HG02938 (cell line): Measurements from ENCODE around the gene DNAAF5.
"Not testable (repeated sequence)": the region's sequence is repeated elsewhere in the genome, so short reads cannot be mapped to it uniquely, and the experiment has no call there.

Experiments used
- ATAC-seq: cut with Tn5 transposase; IDR thresholded peaks from one replicate; pipeline ENCODE4 v1.9.1; 2021; ENCODE audit warnings: mild to moderate bottlenecking, moderate library complexity; ENCODE audit not compliant: unreplicated experiment

The DNAAF5 gene

GRCh38 chr7:780081-780480, 53.6 kb downstream of the DNAAF5 start:
- ATAC-seq = no peak

- ATAC-seq = no peak
Observed at GRCh38 chr7:780516-780915, 54.0 kb downstream of the DNAAF5 start.

GRCh38 chr7:781186-781849, 54.8 kb downstream of the DNAAF5 start:
- ATAC-seq = no peak

GRCh38 chr7:781936-782529, 55.5 kb downstream of the DNAAF5 start:
- ATAC-seq = no peak

- no peak for ATAC-seq
Observed at GRCh38 chr7:782718-783449, 56.4 kb downstream of the DNAAF5 start.

GRCh38 chr7:783556-784490, 57.3 kb downstream of the DNAAF5 start:
- no peak for ATAC-seq

- ATAC-seq = no peak
Observed at GRCh38 chr7:784971-785370, 58.5 kb downstream of the DNAAF5 start.

- no peak for ATAC-seq
Observed at GRCh38 chr7:785416-785815, 58.9 kb downstream of the DNAAF5 start.

- no peak for ATAC-seq
Observed at GRCh38 chr7:786472-787255, 60.2 kb downstream of the DNAAF5 start.

- ATAC-seq = no peak
Observed at GRCh38 chr7:787332-788240, 61.1 kb downstream of the DNAAF5 start.

GRCh38 chr7:791519-791918, 65.0 kb downstream of the DNAAF5 start:
- no peak for ATAC-seq

- ATAC-seq = no peak
Observed at GRCh38 chr7:794207-794606, 67.7 kb downstream of the DNAAF5 start.

GRCh38 chr7:794671-795329, 68.3 kb downstream of the DNAAF5 start:
- ATAC-seq = no peak

- ATAC-seq = not testable (repeated sequence)
Observed at GRCh38 chr7:796434-797169, 70.1 kb downstream of the DNAAF5 start.

GRCh38 chr7:798921-799470, 72.5 kb downstream of the DNAAF5 start:
- no peak for ATAC-seq

- no peak for ATAC-seq
Observed at GRCh38 chr7:800692-801091, 74.2 kb downstream of the DNAAF5 start.

- not testable (repeated sequence) for ATAC-seq
Observed at GRCh38 chr7:801351-801750, 74.9 kb downstream of the DNAAF5 start.

- ATAC-seq = no peak
Observed at GRCh38 chr7:801940-802381, 75.5 kb downstream of the DNAAF5 start.
